GM19328 (cell line): Measurements from ENCODE around the gene RNF121.

Experiments
- ATAC-seq: cut with Tn5 transposase; IDR thresholded peaks from one replicate; pipeline ENCODE4 v1.9.1; 2021; ENCODE audit warnings: mild to moderate bottlenecking, moderate library complexity; ENCODE audit not compliant: unreplicated experiment

The RNF121 gene

DNA sequence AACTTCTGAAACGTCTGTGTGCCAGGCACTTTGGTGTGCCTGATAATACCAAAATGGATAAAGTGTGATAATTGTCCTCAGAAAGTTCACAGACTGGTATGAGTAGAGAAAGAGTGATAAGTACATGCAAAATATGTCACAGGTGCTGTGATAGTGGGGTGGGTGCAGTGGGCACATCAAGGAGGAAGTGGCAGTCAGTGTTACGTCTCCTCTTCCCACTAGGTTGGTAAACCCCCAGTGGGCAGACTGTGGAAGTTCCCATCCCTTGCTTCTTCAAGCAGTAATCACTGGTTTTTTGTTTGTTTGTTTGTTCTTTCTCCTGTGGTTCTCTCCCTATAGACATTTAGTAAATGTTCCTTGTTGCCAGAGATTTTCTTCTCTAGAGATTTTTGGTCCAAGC lies 5.4 kb downstream of the RNF121 start:
- ATAC-seq: no peak

DNA sequence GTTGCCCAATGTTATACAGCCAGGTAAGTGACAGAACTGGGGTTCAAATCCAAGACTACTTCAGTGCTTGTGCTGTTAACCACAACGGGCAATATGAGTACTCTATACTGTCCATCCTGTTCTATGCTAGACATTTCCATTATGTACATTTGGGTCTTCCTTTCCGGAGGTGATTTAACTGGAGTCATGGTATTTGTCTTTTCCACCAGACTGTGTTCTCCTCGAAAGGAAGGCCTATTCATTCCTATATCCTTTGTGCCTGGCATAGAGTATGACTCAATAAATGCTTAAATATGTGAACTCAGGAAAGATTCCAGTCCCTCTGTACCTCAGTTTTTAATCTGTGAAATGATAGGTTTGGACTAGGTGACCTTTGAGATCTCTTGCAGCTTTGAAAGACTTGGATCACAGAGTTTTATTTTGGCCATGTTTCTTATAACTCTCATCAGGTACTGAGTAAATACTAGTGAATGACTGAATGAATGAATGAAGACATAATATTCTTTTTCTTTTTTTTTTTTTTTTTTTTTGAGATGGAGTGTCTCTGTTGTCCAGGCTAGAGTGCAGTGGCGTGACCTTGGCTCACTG lies 6.6 kb downstream of the RNF121 start:
- ATAC-seq: no peak

DNA sequence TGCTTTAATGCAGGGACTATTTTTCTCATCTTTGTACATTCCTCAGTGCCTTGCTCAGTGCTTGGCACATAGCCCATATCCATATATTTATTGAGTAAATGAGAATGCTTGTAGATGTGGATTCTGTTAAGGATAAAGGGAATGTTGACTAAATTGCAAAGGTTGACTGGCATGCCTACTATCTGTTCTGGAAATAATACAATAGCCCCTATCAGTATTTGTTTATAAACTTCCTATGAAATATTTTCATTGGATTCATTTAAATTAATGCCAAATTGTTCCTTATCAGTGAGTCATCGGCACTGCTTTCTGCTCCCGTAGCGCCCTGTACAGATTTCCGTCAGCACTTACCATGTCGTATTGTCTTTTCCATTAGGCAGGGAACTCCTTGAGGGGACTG lies 8.0 kb downstream of the RNF121 start:
- ATAC-seq: no peak

DNA sequence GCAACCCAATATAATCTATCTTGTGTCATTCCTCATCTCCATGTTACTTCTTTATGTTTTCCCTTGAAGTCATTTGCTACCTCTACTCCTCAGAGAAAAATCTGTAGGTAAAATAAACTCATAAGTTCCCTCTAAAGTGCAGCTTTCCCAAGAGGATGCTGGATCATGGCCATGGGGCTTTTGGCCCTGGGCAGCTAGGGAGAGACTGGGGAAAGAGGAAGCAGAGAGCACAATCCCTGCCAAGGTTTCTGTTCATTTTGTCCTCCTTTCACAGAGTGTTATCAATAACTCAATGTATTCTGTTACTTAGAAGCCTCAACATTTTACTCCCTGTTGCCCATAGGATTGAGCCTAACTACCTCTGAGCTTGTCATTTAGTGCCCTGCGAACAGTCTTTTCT lies 9.0 kb downstream of the RNF121 start:
- no peak for ATAC-seq

DNA sequence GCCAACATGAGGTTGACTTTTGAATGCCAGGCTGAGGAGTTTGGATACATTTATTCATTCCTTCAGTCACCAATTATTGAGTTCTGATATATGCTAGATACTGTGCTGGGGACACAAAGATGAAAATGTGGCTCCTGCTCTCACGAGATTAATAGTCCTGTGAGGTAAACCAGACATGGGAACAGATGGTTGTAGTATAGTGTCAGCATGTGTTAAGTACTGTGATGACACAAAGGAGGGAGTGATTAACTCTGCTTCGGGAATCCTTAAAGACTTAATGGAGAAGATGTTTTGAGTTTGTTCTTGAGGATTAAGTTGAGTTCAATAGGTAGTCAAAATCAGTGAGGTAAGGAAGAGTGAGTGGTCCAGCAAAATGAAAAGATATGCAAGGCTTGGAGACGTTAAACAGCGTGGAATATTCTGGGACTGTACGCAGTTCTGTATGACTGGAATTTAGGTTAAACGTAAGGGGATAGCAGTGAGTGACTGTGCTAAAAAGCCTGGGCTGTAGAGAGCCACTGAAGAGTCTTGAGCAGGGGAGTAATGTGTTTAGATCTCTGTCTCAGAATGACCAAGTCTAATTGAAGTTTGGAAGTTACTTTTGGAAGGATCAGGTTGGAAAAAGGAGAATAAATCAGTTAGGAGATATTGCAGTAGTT lies 11.8 kb downstream of the RNF121 start:
- no peak for ATAC-seq

DNA sequence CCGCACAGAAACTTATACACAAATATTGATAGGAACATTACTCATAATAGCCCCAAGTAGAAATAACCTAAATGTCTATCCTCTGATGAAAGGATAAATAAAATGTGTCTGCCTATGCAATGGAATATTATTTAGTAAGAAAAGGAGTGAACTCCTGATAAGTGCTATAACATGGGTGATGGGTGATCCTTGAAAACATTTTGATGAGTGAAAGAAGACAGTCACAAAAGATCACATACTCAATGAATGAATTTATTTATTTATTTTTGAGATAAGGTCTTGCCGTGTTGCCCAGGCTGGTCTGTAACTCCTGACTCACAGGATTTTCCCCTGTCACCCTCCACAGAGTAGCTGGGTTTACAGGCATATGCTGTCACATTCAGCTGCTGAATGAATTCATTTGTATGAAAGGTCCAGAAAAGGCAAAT lies 17.3 kb downstream of the RNF121 start:
- ATAC-seq: no peak

DNA sequence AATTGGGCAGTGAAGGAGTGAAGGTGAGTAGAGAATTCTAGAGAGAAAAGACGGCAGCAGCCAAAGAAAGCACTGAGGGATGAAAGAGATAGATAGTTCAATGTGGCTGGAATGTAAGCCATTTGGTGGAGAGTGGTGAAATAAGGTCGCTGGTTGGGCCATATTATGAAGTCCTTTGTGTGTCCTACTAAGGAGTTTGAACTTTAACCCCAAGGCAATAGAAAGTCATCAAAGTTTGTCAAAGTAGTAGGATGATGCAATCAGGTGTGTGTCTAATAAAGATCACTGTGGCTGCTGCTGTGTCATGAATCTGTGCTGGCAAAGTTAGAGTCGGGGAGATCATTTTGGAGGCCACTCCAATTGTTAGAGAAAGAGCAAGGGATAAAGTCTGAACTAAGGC lies 18.7 kb downstream of the RNF121 start:
- no peak for ATAC-seq

DNA sequence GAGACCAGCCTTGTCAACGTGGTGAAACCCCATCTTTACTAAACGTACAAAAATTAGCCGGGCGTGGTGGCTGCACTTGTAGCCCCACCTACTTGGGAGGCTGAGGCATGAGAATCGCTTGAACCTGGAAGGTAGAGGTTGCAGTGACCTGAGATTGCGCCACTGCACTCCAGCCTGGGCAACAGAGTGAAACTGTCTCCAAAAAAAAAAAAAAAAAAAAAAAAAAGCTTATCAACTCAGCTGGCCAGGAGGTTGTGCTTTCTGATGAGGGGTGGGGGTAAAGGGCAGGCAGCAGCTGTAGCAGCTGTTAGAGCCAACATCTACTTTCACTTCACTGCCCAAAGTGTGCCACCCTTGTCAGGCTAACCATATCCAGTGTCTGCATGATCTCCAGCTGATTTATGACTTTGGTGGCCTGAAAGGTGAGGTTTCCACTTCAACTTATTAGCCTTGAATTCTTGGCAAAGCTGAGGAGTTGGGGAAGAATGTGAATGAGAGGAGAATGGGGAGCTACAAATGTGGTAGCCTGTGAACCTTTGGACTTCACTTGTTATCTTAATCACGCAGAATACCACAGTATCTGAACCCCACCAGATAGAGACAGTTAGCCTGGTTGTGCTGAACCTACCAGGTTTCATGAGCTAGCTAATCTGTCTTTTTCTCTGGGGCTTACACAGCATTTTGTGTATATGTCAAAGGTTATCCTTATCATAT lies 19.6 kb downstream of the RNF121 start:
- ATAC-seq: no peak

DNA sequence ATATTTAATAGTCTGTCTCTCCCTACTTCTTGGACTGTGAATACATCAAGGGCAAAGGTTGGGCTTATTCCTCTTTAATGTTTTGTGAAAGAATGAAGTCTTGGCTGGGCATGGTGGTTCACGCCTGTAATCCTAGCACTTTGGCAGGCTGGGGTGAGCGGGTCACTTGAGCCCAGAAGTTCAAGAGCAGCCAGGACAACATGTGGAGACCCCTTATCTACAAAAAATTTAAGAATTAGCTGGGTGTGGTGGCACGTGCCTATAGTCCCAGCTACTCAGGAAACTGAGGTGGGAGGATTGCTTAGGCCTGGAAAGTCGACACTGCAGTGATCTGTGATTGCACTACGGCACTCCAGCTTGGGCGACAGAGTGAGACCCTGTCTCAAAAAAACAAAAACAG lies 20.2 kb downstream of the RNF121 start:
- no peak for ATAC-seq

DNA sequence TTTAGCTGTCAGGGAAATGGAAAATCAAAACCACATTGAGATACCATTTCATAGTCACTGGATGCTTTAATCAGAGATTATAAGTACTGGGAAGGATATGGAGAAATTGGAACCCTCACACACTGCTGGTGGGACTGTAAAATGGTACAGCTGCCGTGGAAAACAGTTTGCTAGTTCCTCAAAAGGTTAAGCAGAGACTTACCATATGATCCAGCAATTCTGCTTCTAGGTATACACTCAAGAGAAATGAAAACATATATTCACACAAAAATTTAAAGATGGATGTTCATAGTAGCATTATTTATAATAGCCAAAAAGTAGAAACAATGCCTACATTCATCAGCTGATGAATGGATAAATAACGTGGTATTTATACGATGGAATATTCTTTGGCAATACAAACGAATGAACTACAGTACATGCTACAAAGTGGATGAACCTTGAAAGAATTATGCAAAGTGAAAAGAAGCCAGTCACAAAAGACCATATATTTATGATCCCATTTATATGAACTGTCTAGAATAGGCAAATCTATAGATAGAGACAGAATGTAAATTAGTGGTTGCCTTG lies 23.0 kb downstream of the RNF121 start:
- ATAC-seq: no peak

DNA sequence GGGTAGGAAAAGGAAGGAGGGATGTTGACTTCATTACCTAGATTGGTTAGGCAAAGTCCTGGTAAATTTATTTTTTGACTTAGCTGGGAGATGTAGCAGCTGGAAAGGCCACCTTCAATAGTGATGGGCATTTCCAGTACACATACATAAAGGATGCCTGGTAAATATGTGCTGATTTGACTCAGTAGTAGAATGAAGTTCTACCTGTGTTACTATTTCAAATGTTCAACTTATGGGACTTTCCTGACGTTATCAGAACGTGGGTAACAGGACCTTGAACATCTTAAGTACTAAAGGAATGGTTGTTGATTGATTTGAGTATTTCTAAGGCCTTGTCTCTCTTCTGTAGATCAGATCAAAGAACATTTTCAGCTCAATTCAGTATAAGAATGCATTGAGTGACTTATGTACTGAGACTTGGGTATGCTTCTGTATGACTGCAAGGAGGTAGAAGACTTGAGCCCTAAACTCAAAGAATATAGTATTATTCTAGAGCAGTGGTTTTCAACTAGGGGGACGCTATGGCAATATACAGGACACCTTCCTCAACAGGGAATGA lies 27.1 kb downstream of the RNF121 start:
- no peak for ATAC-seq

DNA sequence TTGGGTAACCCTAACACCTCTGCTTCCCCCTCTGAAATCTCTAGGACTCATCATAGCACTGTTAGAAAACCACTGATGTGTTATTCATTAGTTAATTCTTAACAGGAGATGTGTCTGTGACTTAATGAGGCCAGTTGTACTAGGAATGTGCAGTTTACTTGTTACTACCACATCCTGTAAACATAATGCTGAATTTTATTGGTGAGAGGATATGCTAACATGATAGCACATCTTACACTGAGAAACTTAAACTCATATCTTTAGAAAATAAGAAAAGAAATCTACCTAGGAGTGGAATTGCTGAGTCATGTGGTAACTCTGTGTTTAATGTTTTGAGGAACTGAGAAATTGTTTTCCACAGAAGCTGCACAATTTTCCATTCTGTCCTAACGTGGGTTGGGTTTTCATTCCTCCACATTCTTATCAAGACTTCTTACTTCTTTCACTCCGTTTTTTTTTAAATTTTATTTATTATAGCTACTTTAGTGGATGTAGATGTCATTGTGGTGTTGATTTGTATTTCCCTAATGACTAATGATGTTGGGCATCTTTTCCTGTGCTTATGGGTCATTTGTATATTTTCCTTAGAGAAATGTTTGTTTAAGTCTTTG lies 33.7 kb downstream of the RNF121 start:
- ATAC-seq: no peak

DNA sequence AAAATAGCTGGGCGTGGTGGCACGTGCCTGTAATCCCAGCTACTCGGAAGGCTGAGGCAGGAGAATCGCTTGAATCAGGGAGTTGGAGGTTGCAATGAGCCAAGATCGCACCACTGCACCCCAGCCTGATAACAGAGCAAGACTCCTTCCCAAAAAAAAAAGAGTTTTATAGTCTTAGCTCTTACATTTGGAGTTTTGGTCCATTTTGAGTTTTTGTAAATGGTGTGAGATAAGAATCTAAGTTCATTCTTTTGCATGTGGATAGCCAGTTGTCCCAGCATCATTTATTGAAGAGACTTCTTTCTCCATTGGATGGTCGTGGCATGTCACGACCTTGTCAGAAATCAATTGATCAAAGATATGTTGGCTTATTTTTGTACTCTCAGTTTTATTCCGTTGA lies 34.6 kb downstream of the RNF121 start:
- no peak for ATAC-seq

DNA sequence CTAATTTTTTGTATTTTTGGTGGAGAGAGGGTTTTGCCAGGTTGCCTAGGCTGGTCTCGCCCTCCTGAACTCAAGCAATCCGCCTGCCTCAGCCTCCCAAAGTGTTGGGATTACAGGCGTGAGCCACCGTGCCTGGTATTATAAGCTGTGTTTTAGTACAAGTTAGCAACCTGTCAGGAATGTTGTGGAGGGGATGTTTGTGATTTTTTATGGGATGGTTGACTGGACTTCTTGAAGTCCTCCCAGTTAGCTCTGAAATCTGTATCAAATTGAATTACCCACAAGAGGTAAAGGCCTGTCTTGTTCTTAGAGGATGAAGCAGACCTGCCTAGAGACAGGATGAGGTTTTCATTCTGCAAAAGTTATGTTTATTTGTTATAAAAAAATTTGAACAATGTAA lies 35.8 kb downstream of the RNF121 start:
- ATAC-seq: no peak

DNA sequence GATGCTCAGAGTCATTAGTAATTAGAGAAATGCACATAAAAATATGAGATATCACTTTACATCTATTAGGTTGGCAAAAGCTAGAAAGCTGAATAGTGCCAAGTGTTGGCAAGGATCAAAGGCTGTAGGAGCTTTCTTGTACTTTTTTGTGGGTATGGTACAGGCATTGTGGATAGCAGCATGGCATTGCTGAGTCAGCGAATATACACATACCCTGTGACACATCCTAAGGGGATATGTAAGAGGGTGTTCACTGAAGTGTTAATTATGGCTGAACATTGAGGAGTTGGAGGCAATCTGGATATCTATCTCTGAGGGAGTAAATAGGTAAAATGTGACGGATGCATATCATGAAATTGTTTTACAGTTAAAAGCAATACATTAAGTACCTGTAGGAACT lies 42.8 kb downstream of the RNF121 start:
- no peak for ATAC-seq

DNA sequence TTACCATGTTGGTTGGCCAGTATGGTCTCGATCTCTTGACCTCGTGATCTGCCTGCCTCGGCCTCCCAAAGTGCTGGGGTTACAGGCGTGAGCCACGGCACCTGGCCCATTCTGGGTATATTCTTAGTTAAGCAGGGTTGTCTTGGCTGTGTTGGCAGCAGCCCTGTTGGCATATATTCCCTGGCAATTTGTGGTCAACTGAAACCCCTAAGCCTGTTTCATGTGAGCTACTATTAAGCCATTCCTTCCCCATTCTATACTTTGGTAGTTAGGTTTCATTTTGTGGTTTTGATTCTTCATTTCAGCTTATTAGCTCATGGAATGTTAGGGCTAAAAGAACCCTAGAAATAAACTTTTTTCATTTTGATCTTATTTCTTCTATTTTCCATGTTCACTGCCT lies 47.7 kb downstream of the RNF121 start:
- no peak for ATAC-seq

DNA sequence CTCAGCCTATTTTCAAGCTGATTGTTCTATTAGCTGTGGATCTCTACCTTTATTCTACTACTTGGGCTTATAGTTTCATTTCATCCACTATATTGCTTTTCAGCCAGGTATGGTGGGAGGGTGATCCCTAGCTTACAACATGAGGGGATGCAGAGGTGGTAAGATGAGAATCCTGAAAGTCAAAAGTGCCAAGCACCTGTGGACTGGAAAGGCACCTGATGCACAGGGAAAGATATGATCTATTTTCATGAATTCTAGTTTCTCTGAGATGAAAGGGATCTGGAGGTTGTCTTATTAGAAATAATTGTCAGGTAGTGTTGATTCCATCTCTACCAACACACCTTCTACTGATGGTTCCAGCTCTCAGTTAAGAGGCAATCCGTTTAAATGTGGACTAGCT lies 48.2 kb downstream of the RNF121 start:
- no peak for ATAC-seq

DNA sequence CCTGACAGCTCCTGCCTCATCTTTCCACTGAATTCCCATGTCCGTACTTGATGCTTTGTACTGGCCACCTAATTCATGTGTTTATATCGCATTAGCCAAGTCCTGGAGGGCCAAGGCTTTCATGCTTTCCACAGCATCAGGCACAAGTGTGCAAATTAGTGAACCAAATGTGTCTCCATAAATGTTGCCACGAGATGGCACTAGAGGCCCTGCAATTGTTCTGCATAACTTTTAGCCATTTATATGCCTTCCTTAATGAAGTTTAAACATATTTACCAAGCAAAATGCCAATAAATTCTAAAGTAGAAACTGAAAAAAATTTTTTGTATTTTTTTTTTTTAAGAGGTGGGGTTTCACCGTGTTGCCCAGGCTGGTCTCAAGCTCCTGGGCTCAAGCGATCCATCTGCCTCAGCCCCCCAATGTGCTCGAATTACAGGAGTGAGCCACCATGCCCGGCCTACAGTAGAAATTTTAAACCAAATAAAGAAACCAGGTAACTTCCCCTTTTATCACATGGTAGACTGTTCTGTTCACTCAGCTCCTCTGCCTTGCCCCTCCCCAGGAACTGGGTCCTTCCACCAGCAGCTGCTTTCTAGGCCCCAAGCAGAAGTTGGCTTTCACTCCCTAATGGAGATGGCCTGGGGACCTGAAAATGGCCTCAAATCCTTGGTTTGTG lies 49.0 kb downstream of the RNF121 start:
- no peak for ATAC-seq

DNA sequence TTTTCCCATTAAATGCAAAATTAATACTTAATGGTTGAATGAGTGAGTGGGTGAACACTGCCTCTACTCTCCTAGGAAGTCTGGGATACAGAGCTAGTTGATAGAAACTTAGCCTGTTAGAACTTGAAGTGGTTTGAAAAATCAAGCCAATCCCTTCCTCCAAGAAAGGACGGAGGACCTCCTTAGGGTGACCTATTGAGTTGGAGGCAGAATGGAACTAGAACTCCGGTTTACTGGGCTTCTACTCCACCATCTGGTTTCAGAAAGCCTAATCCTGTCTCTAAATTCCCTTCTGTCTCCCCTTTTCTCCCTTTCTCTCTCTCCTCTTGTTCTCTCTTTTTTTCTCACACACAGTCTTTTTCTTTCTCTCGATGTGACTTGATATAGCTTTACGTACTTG lies 50.2 kb downstream of the RNF121 start:
- ATAC-seq: no peak

DNA sequence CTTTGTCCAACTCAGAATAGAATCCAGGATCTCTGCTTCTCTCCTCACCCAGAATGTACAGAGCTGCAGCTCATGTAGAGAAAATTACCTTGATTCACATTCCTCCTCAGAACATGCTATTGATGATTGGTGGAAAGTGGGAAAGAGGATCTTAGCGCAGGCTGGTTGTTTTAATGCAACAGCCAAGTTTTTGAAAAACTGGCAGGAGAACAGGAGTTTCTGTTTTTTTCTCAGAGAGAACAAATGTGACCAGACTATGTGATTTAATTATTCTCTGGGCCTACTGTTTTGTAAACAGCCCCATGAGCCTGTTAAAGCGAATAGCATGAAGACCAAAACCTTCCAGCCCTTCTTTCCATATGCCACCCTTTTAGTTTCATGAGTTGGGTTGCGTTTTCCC lies 50.8 kb downstream of the RNF121 start:
- ATAC-seq: no peak

DNA sequence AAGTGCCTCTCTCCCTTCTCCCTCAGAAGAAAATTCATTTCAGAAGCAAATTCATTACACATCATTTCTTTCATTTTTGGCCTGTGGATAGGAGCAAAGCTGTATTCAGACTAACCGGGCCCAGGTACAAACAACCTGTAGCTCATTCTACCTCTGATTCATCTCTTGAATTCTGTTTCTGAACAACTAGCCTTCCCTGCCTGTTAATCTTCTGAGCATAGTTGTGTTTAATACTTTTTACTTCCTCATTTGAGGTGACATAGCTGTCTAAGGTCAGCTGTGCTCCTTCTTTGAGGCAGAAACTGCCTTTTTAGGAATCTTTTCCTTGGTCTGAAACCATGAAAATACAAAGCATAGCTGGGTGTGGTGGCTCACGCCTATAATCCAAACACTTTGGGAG lies 57.3 kb downstream of the RNF121 start:
- ATAC-seq: no peak
